ENCODE data around the gene TSNAXIP1. TPM values are rescaled to one million over a fixed set of nuclear protein-coding genes. Genes with fewer than 3 reads are reported as not detected.

The TSNAXIP1 gene
- total and polyA plus RNA-seq, 9 of the 15 experiments (the other 6 are each of a cell fraction or from before 2014, with no cell fraction given), result 0.03 to 0.24 (median 0.11) TPM; not detected in 4

DNA sequence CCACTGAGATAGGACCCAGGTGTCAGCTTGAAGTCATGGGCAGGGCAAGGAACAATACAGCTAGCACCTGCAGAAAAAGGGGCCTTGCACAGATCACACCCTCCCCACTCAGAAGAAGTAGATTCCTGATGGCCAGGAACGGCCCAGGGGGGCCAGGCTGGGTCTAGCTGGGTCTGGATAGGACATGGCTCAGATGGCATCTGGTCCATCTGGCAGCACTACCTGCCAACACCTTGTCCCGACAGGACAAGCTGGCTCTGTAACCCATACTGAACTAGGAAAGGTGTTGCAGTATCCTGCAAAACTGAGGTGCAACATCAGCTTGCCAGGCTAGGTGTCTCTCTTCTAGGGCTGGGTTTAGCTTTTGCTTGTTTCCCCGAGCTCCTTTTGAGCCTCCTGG lies 48.7 kb upstream of the TSNAXIP1 start:
- Histone ChIP-seq H3K36me3 (ENCODE audit: control insufficient read depth, insufficient read depth, low read length) (peaks cover 7% of the 10 kb centered on the region; the same call in 1 of the 3 replicates), H3K27me3 (ENCODE audit: control insufficient read depth in 2 of 2, insufficient read depth in 2 of 2, low read length in 2 of 2) (no peaks in the 10 kb centered on the region), H4K20me1 (replicated peaks; ENCODE audit: control insufficient read depth, insufficient read depth, low read length) (0 out of 2 replicates have a peak, but pooled peaks cover 4% of the 10 kb centered on the region), H2AFZ (ENCODE audit: low read depth, low read length) (no peak overlapping the region), H3K9ac (ENCODE audit: insufficient read depth in 1 of 2, low read depth in 2 of 2, low read length in 2 of 2) (no peak overlapping the region), H3K79me2 (ENCODE audit: control insufficient read depth, insufficient read depth, low read length) (no peaks in the 10 kb centered on the region), H3K4me1 (replicated peaks in 1 of 2; ENCODE audit: control insufficient read depth in 2 of 2, insufficient read depth in 2 of 2, low read length in 2 of 2) (peaks cover 2 to 5% of the 10 kb centered on the region in 2 experiments; a peak in 4 of 5 replicates), H3K27ac (ENCODE audit: extremely low read depth, low read depth, low read length) (no peak overlapping the region), H3K9me3 (replicated peaks; ENCODE audit: control insufficient read depth, insufficient read depth, low read depth, low read length) (no peaks in the 10 kb centered on the region), H3K9me1 (ENCODE audit: control insufficient read depth, insufficient read depth, low read length) (peaks cover 3% of the 10 kb centered on the region), H3K4me3 (no peak overlapping the region), H3K4me2 (ENCODE audit: insufficient read depth, low read length) (no peak overlapping the region)
- ATAC-seq (no peak), FAIRE-seq (no peak), DNase-seq (ENCODE audit: extremely low read depth in 1 of 4, low spot score in 3 of 4) (no peak)
- BruUV-seq (replicated peaks), result no TSS peak
- WGBS (ENCODE audit: insufficient coverage, low coverage, missing lambda C conversion rate), result 63% methylated on average over 3 of the region's 3 CpGs
- ChIA-PET CTCF (ENCODE audit: low intra/inter-chr PET ratio) (no interaction called here), POLR2A (interaction anchor here (0.6 to 1.4 kb wide), 4 partner anchors 9 to 231 kb away, joined by 3 to 5 read pairs (median 4); no protein-coding TSS in a partner anchor)
- intact Hi-C loops (cut with micrococcal nuclease), result no loop called here
- TF ChIP-seq ZKSCAN1 (IDR thresholded peaks at IDR 0.05; ENCODE audit: low read depth, low read length), result no peak
- no peak for TF ChIP-seq ELF1 (tag; IDR thresholded peaks at IDR 0.05)
- no peak for TF ChIP-seq CBX5 (IDR thresholded peaks at IDR 0.05; ENCODE audit: borderline replicate concordance, low read depth)
- no peak for TF ChIP-seq KAT8 (IDR thresholded peaks at IDR 0.05; ENCODE audit: low read depth)
- no peak for TF ChIP-seq GATA2 (CRISPR knock-in tag; IDR thresholded peaks at IDR 0.05)
- TF ChIP-seq ASH1L (IDR thresholded peaks at IDR 0.05; ENCODE audit: borderline replicate concordance, low read depth, partially characterized antibody), result no peak
- TF ChIP-seq ELK3 (CRISPR knock-in tag; IDR thresholded peaks at IDR 0.05), result no peak
- TF ChIP-seq PCBP1 (IDR thresholded peaks at IDR 0.05; ENCODE audit: low read depth, low read length, poor library complexity, severe bottlenecking), result no peak
- TF ChIP-seq RFX1 (IDR thresholded peaks at IDR 0.05), result no peak
- TF ChIP-seq DMBX1 (CRISPR knock-in tag; IDR thresholded peaks at IDR 0.05; ENCODE audit: borderline replicate concordance), result no peak
- TF ChIP-seq SP1 (CRISPR knock-in tag; IDR thresholded peaks at IDR 0.05), result no peak
- in situ Hi-C loops (cut with MboI), result no loop called here

Data from K562 (cell line).